HG03280 (cell line): ENCODE measurements around the gene DYRK1A.

Source experiments
- ATAC-seq: cut with Tn5 transposase; IDR thresholded peaks from one replicate; pipeline ENCODE4 v1.9.1; 2021; ENCODE audit warnings: mild to moderate bottlenecking, moderate library complexity; ENCODE audit not compliant: unreplicated experiment

Gene DYRK1A

GRCh38 chr21:37383784-37384311 is 17.3 kb downstream of the DYRK1A start:
- no peak for ATAC-seq

- ATAC-seq = no peak
Measured at GRCh38 chr21:37384416-37384815, 17.8 kb downstream of the DYRK1A start.

DNA sequence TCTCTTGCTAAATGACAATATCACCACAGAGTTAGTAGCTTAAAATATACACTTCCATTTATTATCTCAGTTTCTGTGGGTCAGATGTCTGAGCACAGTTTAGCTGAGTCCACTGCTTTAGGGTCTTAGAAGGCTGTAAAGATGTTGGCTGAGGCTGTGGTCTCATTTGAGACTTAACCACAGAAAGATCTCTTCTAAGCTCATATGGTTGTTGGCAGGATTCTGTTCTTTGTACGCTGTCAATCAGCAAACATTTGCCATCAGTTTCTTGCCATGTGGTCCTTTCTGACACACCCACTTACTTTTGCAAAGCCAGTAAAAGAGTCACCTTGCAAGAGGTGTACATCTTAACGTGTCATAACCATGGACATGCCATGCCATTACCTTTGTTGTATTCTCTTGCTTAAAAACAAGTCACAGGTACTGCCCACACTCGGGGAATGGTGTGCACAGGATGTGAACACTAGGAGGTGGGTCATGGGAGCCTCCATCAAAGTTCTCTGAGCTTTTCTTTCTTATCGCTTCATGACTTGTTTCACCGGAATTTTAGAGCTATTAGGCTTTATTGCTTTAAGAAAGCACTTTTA is 18.7 kb downstream of the DYRK1A start:
- ATAC-seq = no peak

DNA sequence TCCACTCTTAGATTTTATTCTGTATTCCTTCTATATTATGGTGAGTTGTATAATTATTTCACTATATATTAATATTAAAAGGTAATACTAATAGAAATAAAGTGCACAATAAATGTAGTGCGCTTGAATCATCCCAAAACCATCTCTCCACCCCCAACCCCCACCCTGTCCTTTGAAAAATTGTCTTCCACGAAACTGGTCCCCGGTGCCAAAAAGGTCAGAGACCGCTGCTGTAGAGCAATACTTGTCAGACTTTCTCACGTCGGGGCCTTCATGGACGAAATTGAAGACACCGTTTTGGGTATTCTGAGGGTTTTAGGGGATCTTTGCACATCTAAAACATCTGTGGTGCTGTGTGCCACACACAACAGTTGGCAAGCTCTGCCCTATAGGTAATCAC is 19.6 kb downstream of the DYRK1A start:
- ATAC-seq = no peak

- ATAC-seq = no peak
Measured at GRCh38 chr21:37389456-37389855, 22.9 kb downstream of the DYRK1A start.

DNA sequence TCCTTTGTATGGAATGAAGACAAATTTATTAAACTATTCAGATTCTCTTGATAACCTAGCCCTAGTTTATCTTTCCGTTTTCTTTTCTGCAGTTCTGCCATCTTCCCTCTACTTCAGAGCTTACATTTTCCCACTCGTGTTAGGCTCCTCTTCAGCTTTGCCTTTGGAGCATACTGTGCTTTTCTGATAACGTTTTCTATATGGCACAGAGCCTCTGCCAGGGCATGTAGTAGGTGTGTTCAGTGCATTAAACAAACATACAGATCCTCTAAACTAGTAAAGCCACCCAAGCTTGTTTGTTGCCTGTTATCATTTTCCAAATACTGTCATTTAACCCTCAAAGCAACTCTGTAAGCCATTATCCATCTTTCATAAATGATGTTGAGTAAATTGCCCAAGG is 25.1 kb downstream of the DYRK1A start:
- no peak for ATAC-seq

GRCh38 chr21:37392441-37392840 is 25.9 kb downstream of the DYRK1A start:
- no peak for ATAC-seq

DNA sequence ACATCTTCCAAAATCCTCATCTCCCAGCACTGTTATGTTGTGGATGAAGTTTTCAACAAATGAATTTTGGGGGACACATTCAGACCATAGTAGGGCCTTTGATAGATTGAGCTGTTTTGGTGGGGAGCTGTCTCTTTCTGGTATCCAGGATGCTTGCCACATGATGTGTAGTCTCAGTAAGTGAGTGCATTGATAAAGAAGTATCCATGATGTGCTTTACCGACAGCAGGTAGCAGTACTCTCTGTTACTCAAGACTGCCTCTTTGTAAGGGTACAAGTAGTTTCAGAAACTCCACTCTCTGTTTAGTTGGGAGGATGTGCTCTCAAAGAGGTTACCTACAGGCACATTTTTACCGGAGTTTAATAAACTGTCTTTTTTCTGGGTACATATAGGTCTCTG is 26.5 kb downstream of the DYRK1A start:
- ATAC-seq = no peak

DNA sequence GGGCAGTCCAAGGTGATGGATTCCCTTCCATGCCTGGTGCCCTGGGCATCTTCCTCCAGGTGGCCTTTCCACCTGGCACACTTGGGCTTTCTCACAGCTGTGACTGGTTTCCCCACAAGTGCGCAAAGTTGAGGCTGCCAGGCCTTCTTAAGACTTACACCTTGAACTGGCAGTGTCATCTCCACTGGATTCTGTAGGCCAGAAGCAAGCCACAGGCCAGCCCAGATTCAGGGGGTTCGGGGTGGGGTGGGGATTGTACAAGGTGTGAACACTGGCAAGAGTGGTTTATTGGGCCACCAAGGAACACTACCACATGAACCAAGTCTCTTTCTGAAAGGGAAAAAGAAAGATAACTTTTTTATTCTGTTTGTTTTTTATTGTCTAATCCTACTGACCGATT is 27.2 kb downstream of the DYRK1A start:
- ATAC-seq = no peak

GRCh38 chr21:37395961-37396360 is 29.4 kb downstream of the DYRK1A start:
- no peak for ATAC-seq

GRCh38 chr21:37396855-37397254 is 30.3 kb downstream of the DYRK1A start:
- ATAC-seq = no peak

DNA sequence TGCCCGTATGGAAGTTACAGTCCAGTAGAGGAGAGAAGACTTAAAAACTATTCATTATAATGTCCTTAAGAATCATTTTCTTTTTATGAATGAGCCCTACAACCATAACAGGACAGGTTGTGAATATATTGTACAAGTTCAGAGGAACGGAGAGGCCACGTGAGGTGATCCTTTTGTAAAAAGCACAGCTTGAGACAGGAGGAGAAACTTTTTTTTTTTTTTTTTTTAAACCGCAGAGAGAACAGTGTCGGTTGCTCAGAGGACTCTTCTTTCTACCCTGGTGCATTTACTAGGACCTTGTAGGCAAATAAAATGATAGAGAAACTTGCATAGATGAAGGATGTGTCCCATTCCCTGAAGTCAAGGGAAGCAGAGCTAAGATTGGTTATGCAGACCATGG is 32.1 kb downstream of the DYRK1A start:
- no peak for ATAC-seq

DNA sequence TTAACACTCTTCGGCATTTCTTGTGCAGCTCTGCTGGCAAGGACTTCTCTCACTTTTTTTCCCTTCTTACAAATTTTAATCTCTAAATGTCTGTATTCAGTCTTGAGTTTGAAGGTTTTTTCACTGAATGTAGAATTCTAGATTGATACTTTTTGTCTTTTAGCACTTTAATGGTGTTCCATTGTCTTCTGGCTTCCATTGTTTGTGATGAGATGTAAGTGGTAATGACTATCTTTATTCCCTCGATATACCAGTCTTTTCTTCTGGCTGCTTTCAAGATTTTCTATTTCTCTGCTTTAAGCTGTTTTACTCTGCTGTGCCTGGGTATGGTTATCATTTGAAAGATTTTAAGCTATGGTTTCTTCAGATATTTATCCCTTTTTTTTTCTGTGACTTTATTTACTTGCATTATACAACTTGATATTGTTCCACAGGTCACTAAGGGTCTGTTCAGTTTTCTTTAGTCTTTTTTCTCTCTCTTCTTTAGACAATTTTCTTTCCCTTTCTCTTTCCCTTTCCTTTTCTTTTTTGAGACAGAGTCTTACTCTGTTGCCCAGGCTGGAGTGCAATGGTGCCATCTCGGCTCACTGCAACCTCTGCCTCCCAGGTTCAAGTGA is 35.8 kb downstream of the DYRK1A start:
- no peak for ATAC-seq

DNA sequence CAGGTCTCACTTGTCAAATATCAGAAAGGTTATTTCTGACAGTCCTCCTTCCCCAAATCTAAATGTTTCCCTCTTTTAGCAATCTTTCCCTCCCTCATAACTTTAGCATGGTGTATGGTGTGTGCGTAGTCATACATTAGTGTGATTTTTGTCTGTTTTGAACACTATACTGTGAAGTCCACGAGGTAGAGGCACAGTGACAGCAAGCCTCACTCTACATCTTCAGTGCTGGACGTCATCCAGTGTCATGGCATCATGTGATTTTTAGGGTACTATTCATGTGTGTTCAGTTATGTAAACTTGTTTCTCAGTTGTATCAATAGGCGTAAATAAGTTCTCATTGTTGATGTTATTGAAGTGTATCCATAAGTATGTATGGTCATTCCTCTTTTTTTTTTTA is 39.1 kb downstream of the DYRK1A start:
- no peak for ATAC-seq

- no peak for ATAC-seq
Measured at GRCh38 chr21:37407719-37408420, 41.3 kb downstream of the DYRK1A start.

DNA sequence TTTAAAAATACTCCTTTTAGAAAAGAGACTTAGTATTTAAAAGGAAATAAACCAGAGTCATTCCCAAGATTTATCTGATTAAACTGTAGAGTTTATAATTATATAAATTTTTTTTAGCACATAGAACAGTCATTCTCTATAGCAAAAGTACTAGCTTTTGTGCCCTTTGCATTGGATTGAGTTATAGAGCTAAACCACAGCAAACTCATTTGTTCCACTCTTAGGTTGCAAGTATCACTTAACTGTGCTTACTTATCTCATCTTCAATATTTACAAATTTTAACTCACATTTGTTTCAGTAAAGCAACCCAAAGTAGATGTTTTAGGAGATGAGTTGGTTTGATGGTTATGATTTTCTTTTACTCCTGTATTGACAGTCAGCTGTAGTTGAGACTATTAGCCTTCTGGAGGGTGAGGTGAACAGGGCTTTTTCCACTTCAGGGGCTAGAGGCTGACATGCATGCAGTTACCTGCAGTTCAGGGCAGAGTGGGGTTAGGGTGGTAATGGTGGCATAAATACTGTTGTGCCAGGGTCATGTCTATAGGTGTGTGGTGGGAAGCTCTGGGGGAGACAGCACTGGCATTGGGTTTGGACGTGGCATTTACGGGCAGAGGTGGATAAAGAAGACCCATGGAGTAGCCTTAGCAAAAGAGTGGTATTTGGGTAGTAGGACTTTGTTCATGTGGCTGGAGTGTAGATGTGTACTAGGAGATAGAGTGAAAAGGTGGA is 42.1 kb downstream of the DYRK1A start:
- ATAC-seq = no peak

GRCh38 chr21:37410639-37411038 is 44.1 kb downstream of the DYRK1A start:
- no peak for ATAC-seq

DNA sequence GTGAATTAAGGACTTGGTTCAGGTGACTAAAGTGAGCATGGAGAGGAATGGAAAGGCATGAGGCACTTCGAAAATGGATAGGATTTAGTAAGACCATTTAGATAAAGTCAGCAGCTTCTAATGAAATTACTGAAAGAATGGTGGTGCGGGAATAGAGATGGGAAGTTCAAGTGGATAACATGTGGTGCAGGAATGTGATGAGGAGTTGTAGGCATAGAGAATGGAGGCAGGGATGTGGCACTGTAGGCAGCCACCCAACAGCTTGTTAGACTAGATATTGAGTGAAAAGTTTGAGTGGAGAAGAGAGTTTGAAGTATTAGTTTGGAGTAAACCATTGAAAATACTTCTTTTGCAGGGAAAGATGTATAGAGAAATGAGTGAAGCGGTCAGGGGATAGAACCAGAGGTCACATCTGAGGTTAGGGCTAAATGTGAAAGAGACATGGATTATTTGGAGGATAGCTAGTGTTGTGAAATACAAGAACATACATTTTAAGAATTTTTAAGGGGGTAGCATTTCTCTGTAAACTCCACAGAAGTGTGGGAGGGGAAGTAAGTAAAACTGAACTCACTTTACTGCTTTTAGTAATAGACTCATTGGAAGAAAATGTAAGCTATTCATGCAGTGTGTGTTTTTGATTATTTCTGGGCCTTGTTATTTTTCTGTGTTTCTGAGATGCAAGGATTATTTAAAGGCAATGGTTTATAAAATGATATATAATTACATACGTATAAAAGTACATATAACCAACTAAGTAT is 46.2 kb downstream of the DYRK1A start:
- no peak for ATAC-seq

- no peak for ATAC-seq
Measured at GRCh38 chr21:37413553-37414291, 47.1 kb downstream of the DYRK1A start.
